ENCODE measurements around the gene ANTKMT.
"Not testable (repeated sequence)": the region's sequence is repeated elsewhere in the genome, so short reads cannot be mapped to it uniquely, and the experiment has no call there.

ANTKMT gene

GRCh38 chr16:710500-711075 is 10.4 kb upstream of the ANTKMT start:
- H3K4me1 ChIP-seq (ENCODE audit: control insufficient read depth, insufficient read depth, low read length) = peaks cover 2% of the 10 kb centered on the region; the same call in 1 of the 2 replicates

GRCh38 chr16:711084-711483 is 9.9 kb upstream of the ANTKMT start:
- peaks cover 56% of the 10 kb centered on the region for H3K27me3 ChIP-seq (ENCODE audit: control insufficient read depth, insufficient read depth, low read length)

More at GRCh38 chr16:710500-711075, 10.4 kb upstream of the ANTKMT start:
- Histone ChIP-seq H3K9me3 (ENCODE audit: control insufficient read depth, insufficient read depth, low read length) (no peaks in the 10 kb centered on the region), H3K27me3 (ENCODE audit: control insufficient read depth, insufficient read depth, low read length) (peaks cover 53% of the 10 kb centered on the region), H3K4me3 (ENCODE audit: low read depth, low read length) (no peak overlapping the region), H3K9ac (ENCODE audit: low read depth, low read length) (no peak overlapping the region), H3K27ac (ENCODE audit: low read depth, low read length) (no peak overlapping the region), H3K36me3 (ENCODE audit: control insufficient read depth, insufficient read depth, low read length) (no peaks in the 10 kb centered on the region)

DNA sequence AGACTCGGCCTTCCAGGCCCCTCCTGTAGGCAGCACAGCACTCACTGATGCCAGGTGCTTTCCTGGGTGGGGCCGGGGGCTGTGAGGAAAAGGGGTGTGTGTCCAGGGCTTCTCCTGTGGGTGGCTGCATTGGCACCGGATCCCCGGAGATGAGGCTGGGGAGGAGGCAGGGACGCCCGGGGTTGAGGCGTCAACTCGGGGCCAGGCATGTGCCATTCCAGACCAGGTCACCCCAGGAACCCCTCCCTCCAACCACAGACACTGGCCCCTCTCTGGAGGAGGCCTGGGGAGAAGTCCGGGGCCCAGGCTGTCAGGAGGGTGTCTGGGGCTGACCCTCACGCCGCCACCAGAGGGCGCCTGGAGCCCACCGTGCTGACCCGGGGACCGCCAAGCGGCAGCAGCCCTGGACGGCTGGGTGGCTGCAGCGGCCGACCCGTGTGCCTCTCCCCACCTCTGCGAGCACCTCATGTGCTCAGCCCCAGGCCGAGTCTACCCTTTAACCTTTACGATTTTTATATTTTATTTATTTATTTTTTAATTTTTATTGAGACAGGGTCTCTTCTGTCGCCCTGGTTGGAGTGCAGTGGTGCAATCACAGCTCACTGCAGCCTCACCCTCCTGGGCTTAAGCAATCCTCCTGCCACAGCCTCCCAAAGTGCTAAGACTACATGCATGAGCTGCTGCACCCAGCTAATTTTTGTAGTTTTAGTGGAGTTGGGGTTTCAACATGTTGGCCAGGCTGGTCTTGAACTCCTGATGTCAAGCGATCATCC is 9.2 kb upstream of the ANTKMT start:
- Histone ChIP-seq H3K9ac (ENCODE audit: low read depth, low read length) (no peak overlapping the region), H3K36me3 (ENCODE audit: control insufficient read depth, insufficient read depth, low read length) (no peaks in the 10 kb centered on the region), H3K27ac (ENCODE audit: low read depth, low read length) (no peak overlapping the region), H3K4me1 (ENCODE audit: control insufficient read depth, insufficient read depth, low read length) (peaks cover 11% of the 10 kb centered on the region), H3K9me3 (ENCODE audit: control insufficient read depth, insufficient read depth, low read length) (no peaks in the 10 kb centered on the region), H3K4me3 (ENCODE audit: low read depth, low read length) (no peak overlapping the region), H3K27me3 (ENCODE audit: control insufficient read depth, insufficient read depth, low read length) (peaks cover 53% of the 10 kb centered on the region)

More at GRCh38 chr16:711084-711483, 9.9 kb upstream of the ANTKMT start:
- H3K27ac ChIP-seq (ENCODE audit: low read depth, low read length) = no peak overlapping the region
- H3K4me1 ChIP-seq (ENCODE audit: control insufficient read depth, insufficient read depth, low read length) = peaks cover 6% of the 10 kb centered on the region; the same call in 1 of the 2 replicates
- no peaks in the 10 kb centered on the region for H3K9me3 ChIP-seq (ENCODE audit: control insufficient read depth, insufficient read depth, low read length)
- H3K9ac ChIP-seq (ENCODE audit: low read depth, low read length) = no peak overlapping the region
- H3K36me3 ChIP-seq (ENCODE audit: control insufficient read depth, insufficient read depth, low read length) = no peaks in the 10 kb centered on the region
- H3K4me3 ChIP-seq (ENCODE audit: low read depth, low read length) = no peak overlapping the region

GRCh38 chr16:712740-713250 is 8.2 kb upstream of the ANTKMT start:
- Histone ChIP-seq H3K27me3 (ENCODE audit: control insufficient read depth, insufficient read depth, low read length) (peaks cover 43% of the 10 kb centered on the region), H3K4me1 (ENCODE audit: control insufficient read depth, insufficient read depth, low read length) (peaks cover 11% of the 10 kb centered on the region)
- H3K9me3 ChIP-seq (ENCODE audit: control insufficient read depth, insufficient read depth, low read length); H3K9ac ChIP-seq (ENCODE audit: low read depth, low read length); H3K36me3 ChIP-seq (ENCODE audit: control insufficient read depth, insufficient read depth, low read length); H3K27ac ChIP-seq (ENCODE audit: low read depth, low read length); H3K4me3 ChIP-seq (ENCODE audit: low read depth, low read length): not testable (repeated sequence)

DNA sequence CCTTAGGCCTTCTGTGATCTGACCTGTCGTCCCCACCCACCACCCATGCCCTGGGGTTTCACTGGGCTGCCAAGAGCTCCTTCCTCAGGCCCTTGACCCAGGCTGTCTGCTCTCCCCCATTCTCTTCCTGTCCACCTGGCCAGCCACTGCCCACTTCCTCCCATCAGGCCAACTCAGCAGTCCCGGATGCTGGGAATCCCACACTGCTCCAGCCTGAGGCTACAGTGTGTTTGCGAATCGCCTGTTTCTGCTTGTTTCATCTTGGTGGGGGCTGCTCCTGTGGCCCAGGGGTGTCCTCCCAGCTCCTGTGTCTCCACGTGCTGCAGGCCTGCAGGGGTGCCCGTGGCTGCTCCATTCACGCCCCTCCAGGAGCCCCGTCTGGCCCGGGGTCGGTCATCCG is 6.9 kb upstream of the ANTKMT start:
- H3K9me3 ChIP-seq (ENCODE audit: control insufficient read depth, insufficient read depth, low read length) = no peaks in the 10 kb centered on the region

DNA sequence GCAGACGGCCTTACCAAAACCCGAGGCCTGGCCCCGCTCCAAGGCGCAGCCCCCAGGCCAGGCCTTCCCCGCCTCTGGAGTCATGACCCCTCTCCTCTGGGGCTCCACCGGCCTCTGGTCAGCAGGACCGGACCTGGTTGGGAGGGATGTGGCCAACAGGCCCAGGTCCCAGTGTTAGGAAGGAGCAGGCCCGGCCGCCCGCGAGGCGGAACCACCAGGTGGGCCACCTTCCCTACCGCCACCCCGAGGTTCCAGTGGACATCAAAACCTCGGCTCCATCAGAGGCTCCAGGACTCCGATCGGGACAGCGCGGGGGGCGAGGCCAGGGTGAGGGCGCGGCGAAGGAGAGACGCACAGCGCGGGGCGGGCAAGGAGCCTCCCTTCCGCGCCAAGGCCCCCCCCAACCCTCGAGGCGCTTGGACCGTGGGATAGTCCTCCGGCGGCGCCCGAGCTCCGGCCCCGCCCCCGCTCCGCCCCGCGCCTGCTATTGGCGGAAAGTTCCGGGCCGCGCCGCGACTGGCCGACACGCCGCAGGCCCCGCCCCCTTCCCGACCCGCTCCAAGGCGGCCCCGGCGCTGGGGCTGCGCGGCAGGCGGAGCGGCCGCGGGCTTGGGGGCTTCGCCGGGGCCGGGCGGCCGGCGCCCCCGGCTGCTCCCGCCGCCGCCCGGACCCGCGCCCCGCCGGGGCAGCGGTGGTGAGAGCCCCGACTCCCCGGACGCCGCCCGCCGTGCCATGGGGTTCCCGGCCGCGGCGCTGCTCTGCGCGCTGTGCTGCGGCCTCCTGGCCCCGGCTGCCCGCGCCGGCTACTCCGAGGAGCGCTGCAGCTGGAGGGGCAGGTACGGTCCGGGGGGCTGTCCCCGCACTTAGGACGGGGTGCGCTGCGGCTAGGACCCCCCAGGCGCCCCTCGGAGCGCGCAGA is 6.1 kb upstream of the ANTKMT start, which contains the start of gene METRN:
Gene METRN (plus strand): TSS at position 561 of the 919 bp plus-strand sequence. CDS start 172 bp downstream, at position 733.
- Histone ChIP-seq H3K4me1 (ENCODE audit: control insufficient read depth, insufficient read depth, low read length) (peaks cover 21% of the 10 kb centered on the region), H3K36me3 (ENCODE audit: control insufficient read depth, insufficient read depth, low read length) (no peaks in the 10 kb centered on the region), H3K27me3 (ENCODE audit: control insufficient read depth, insufficient read depth, low read length) (peaks cover 32% of the 10 kb centered on the region), H3K27ac (ENCODE audit: low read depth, low read length) (no peak within 1 kb of the TSS), H3K9me3 (ENCODE audit: control insufficient read depth, insufficient read depth, low read length) (no peaks in the 10 kb centered on the region), H3K9ac (ENCODE audit: low read depth, low read length) (no peak within 1 kb of the TSS), H3K4me3 (ENCODE audit: low read depth, low read length) (peak within 1 kb of the TSS; percentile 71)

More for the DNA sequence above, 6.9 kb upstream of the ANTKMT start:
- Histone ChIP-seq H3K27me3 (ENCODE audit: control insufficient read depth, insufficient read depth, low read length) (peaks cover 38% of the 10 kb centered on the region), H3K27ac (ENCODE audit: low read depth, low read length) (no peak overlapping the region), H3K4me3 (ENCODE audit: low read depth, low read length) (no peak overlapping the region), H3K9ac (ENCODE audit: low read depth, low read length) (no peak overlapping the region), H3K36me3 (ENCODE audit: control insufficient read depth, insufficient read depth, low read length) (no peaks in the 10 kb centered on the region), H3K4me1 (ENCODE audit: control insufficient read depth, insufficient read depth, low read length) (peaks cover 14% of the 10 kb centered on the region)

GRCh38 chr16:715477-716199 is 5.3 kb upstream of the ANTKMT start:
- no peaks in the 10 kb centered on the region for H3K36me3 ChIP-seq (ENCODE audit: control insufficient read depth, insufficient read depth, low read length)
- H3K9ac ChIP-seq (ENCODE audit: low read depth, low read length) = no peak overlapping the region
- peaks cover 32% of the 10 kb centered on the region for H3K27me3 ChIP-seq (ENCODE audit: control insufficient read depth, insufficient read depth, low read length)
- peaks cover 23% of the 10 kb centered on the region for H3K4me1 ChIP-seq (ENCODE audit: control insufficient read depth, insufficient read depth, low read length)
- no peak overlapping the region for H3K27ac ChIP-seq (ENCODE audit: low read depth, low read length)
- peak overlapping the region; percentile 71 for H3K4me3 ChIP-seq (ENCODE audit: low read depth, low read length)
- H3K9me3 ChIP-seq (ENCODE audit: control insufficient read depth, insufficient read depth, low read length) = no peaks in the 10 kb centered on the region

- peaks cover 23% of the 10 kb centered on the region for H3K4me1 ChIP-seq (ENCODE audit: control insufficient read depth, insufficient read depth, low read length)
- no peak overlapping the region for H3K9ac ChIP-seq (ENCODE audit: low read depth, low read length)
- H3K36me3 ChIP-seq (ENCODE audit: control insufficient read depth, insufficient read depth, low read length) = no peaks in the 10 kb centered on the region
- no peaks in the 10 kb centered on the region for H3K9me3 ChIP-seq (ENCODE audit: control insufficient read depth, insufficient read depth, low read length)
- no peak overlapping the region for H3K27ac ChIP-seq (ENCODE audit: low read depth, low read length)
- H3K4me3 ChIP-seq (ENCODE audit: low read depth, low read length) = peak overlapping the region; percentile 71
- H3K27me3 ChIP-seq (ENCODE audit: control insufficient read depth, insufficient read depth, low read length) = peaks cover 32% of the 10 kb centered on the region
These were observed 4.8 kb upstream of the ANTKMT start for GRCh38 chr16:716200-716568.

DNA sequence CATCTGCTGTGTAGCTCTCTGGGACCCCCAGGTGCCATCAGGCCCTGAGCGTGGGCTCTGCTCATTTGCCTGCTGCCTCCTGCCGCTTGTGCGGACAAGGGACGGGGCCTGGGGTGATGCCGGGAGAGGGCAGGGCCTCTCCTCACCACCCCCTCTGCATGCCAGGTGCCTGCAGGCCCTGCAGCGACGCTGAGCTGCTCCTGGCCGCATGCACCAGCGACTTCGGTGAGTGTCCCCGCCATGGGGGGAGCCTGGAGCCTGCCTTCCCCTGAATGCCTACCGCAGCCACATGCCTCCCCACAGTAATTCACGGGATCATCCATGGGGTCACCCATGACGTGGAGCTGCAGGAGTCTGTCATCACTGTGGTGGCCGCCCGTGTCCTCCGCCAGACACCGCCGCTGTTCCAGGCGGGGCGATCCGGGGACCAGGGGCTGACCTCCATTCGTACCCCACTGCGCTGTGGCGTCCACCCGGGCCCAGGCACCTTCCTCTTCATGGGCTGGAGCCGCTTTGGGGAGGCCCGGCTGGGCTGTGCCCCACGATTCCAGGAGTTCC is 4.1 kb upstream of the ANTKMT start:
- Histone ChIP-seq H3K36me3 (ENCODE audit: control insufficient read depth, insufficient read depth, low read length) (no peaks in the 10 kb centered on the region), H3K9me3 (ENCODE audit: control insufficient read depth, insufficient read depth, low read length) (no peaks in the 10 kb centered on the region), H3K9ac (ENCODE audit: low read depth, low read length) (no peak overlapping the region), H3K4me1 (ENCODE audit: control insufficient read depth, insufficient read depth, low read length) (peaks cover 23% of the 10 kb centered on the region), H3K4me3 (ENCODE audit: low read depth, low read length) (no peak overlapping the region; the same call in 1 of the 2 replicates), H3K27me3 (ENCODE audit: control insufficient read depth, insufficient read depth, low read length) (peaks cover 32% of the 10 kb centered on the region), H3K27ac (ENCODE audit: low read depth, low read length) (no peak overlapping the region)
